ENCODE measurements around the gene TTLL11. TPM values are rescaled to one million over a fixed set of nuclear protein-coding genes. Genes with fewer than 3 reads are reported as not detected.

Gene TTLL11
- total and polyA plus RNA-seq, 2 of the 8 experiments (the other 6 are each of a cell fraction or from before 2014, with no cell fraction given): 0.56 to 0.80 TPM

GRCh38 chr9:122092611-122093506 lies at the start of gene TTLL11 (continued):
- TF ChIP-seq USF2 (IDR thresholded peaks at IDR 0.05; ENCODE audit: low read length): peak; percentile 99
- peak; percentile 18; the same call in 1 of the 2 replicates for TF ChIP-seq RBBP5 (IDR thresholded peaks at IDR 0.05; ENCODE audit: borderline replicate concordance, low read depth, low read length)
- peak; percentile 58; the same call in 1 of the 2 replicates for TF ChIP-seq SIX5 (IDR thresholded peaks at IDR 0.05; ENCODE audit: low read depth, low read length)
- peak; percentile 41 for TF ChIP-seq ASH2L (IDR thresholded peaks at IDR 0.05; ENCODE audit: low read length)
- TF ChIP-seq YY1 (IDR thresholded peaks at IDR 0.05; ENCODE audit: low read depth, low read length): peak; percentile 100
- no peak for TF ChIP-seq SAP30 (IDR thresholded peaks at IDR 0.05; ENCODE audit: insufficient read depth, insufficient replicate concordance, low read length)
- TF ChIP-seq CHD2 (IDR thresholded peaks at IDR 0.05; ENCODE audit: low read length): peak; percentile 50; the same call in 1 of the 2 replicates
- TF ChIP-seq BACH1 (IDR thresholded peaks at IDR 0.05; ENCODE audit: low read length): no peak
- TF ChIP-seq SIN3A (conservative IDR thresholded peaks at IDR 0.05 in 1 of 2, IDR thresholded peaks at IDR 0.05 in 1 of 2; ENCODE audit: low read depth in 1 of 2, low read length in 2 of 2): peak; percentile 96 to 98
- TF ChIP-seq HDAC2 (IDR thresholded peaks at IDR 0.05; ENCODE audit: borderline replicate concordance in 1 of 2, low read depth in 2 of 2, low read length in 2 of 2): peak in 1 of 2 experiments; percentile 80; a peak in 2 of 4 replicates
- peak; percentile 66; the same call in 1 of the 2 replicates for TF ChIP-seq EGR1 (IDR thresholded peaks at IDR 0.05; ENCODE audit: borderline replicate concordance, low read depth, low read length)
- TF ChIP-seq KDM4A (IDR thresholded peaks at IDR 0.05; ENCODE audit: low read depth, low read length, severe bottlenecking): no peak
- peak; percentile 92 for TF ChIP-seq CREB1 (IDR thresholded peaks at IDR 0.05)

Measured in H1 (cell line).